ENCODE measurements around the gene SLC11A2. TPM values are rescaled to one million over a fixed set of nuclear protein-coding genes. Genes with fewer than 3 reads are reported as not detected.

SLC11A2 gene
- total and polyA plus RNA-seq, 2 of the 13 experiments (the other 11 are each of a cell fraction or from before 2014, with no cell fraction given), result 71.7 to 77.0 TPM

DNA sequence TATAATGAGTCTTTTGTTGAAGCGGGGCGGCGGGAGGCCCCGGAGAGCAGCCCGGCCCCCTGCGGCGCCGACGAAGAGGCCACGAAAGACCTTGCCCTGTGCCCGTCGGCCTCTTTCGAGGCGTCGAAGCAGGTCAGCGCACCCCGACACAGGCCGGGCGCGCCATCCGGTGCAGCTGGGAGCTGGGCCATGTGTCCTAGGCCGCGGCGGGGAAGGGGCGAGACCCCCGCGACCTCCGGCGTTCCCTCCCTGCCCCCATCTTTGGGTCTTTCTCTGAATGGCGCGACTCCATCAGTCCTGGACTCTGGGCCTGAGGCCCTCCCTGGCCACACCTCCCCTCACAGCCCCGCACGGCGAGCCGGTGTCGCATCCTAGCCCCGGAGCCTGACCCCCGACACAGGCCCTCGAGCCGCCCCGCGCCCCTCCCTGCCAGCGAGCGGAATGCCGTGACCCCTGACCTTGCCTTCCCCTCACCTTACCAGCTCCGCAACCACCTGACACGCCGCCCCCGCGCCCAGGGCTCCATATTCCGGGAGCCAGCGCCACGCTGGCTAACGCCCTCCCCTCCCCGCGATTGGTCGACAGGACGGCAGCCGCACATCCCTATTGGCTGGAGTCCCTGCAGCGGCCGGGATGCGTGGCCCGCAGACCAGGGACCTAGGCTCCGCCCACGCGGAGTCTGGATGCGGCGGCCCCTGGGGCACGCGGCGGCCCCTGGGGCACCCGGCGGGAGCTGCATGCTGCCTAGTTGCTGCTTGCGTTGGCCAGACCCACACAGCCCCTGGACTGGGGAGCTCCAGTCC, at the start of gene SLC11A2 (continued):
- TF ChIP-seq MLXIP (CRISPR knock-in tag; IDR thresholded peaks at IDR 0.05; ENCODE audit: borderline replicate concordance) (peak; percentile 80; the same call in 1 of the 2 replicates), IKZF4 (CRISPR knock-in tag; IDR thresholded peaks at IDR 0.05; ENCODE audit: borderline replicate concordance, low read depth, not compliant biosample characterization) (peak; percentile 86), ZBTB42 (CRISPR knock-in tag; IDR thresholded peaks at IDR 0.05) (0 out of 2 replicates have a peak, but pooled peaks have one; percentile 80), RARG (CRISPR knock-in tag; IDR thresholded peaks at IDR 0.05; ENCODE audit: low read depth) (no peak), STAG1 (CRISPR knock-in tag; IDR thresholded peaks at IDR 0.05) (no peak; the same call in 1 of the 2 replicates), MXD4 (CRISPR knock-in tag; IDR thresholded peaks at IDR 0.05) (peak; percentile 48; the same call in 1 of the 2 replicates), ZNF777 (CRISPR knock-in tag; IDR thresholded peaks at IDR 0.05) (peak; percentile 90), HHEX (CRISPR knock-in tag; IDR thresholded peaks at IDR 0.05) (no peak), SMAD9 (CRISPR knock-in tag; IDR thresholded peaks at IDR 0.05) (peak; percentile 51; the same call in 1 of the 2 replicates), ZNF33B (CRISPR knock-in tag; IDR thresholded peaks at IDR 0.05) (no peak), DRAP1 (CRISPR knock-in tag; IDR thresholded peaks at IDR 0.05) (peak; percentile 87), RELA (CRISPR knock-in tag; IDR thresholded peaks at IDR 0.05) (0 out of 2 replicates have a peak, but pooled peaks have one; percentile 33), NBN (conservative IDR thresholded peaks at IDR 0.05) (no peak), ZNF460 (CRISPR knock-in tag; IDR thresholded peaks at IDR 0.05; ENCODE audit: borderline replicate concordance) (peak; percentile 57; the same call in 1 of the 2 replicates), AGO2 (optimal IDR thresholded peaks at IDR 0.05; ENCODE audit: low read depth, low read length) (peak; percentile 94), ZNF678 (CRISPR knock-in tag; IDR thresholded peaks at IDR 0.05) (no peak), SRY (CRISPR knock-in tag; IDR thresholded peaks at IDR 0.05) (peak; percentile 68; the same call in 1 of the 2 replicates), SP1 (IDR thresholded peaks at IDR 0.05) (no peak), SP1 (CRISPR knock-in tag; IDR thresholded peaks at IDR 0.05) (peak; percentile 75; the same call in 1 of the 2 replicates), ZC3H4 (CRISPR knock-in tag; IDR thresholded peaks at IDR 0.05; ENCODE audit: borderline replicate concordance) (peak; percentile 24), MTA1 (CRISPR knock-in tag; IDR thresholded peaks at IDR 0.05; ENCODE audit: borderline replicate concordance) (no peak), CBX1 (IDR thresholded peaks at IDR 0.05; ENCODE audit: low read depth) (peak; percentile 36)
- TF ChIP-seq, protein P1, sequence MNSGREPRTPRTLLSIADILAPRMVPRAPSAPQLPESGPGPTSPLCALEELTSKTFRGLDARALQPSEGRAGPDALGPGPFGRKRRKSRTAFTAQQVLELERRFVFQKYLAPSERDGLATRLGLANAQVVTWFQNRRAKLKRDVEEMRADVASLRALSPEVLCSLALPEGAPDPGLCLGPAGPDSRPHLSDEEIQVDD (CRISPR knock-in tag; IDR thresholded peaks at IDR 0.05; ENCODE audit: borderline replicate concordance), result no peak; the same call in 1 of the 2 replicates
- TF ChIP-seq, protein P2, sequence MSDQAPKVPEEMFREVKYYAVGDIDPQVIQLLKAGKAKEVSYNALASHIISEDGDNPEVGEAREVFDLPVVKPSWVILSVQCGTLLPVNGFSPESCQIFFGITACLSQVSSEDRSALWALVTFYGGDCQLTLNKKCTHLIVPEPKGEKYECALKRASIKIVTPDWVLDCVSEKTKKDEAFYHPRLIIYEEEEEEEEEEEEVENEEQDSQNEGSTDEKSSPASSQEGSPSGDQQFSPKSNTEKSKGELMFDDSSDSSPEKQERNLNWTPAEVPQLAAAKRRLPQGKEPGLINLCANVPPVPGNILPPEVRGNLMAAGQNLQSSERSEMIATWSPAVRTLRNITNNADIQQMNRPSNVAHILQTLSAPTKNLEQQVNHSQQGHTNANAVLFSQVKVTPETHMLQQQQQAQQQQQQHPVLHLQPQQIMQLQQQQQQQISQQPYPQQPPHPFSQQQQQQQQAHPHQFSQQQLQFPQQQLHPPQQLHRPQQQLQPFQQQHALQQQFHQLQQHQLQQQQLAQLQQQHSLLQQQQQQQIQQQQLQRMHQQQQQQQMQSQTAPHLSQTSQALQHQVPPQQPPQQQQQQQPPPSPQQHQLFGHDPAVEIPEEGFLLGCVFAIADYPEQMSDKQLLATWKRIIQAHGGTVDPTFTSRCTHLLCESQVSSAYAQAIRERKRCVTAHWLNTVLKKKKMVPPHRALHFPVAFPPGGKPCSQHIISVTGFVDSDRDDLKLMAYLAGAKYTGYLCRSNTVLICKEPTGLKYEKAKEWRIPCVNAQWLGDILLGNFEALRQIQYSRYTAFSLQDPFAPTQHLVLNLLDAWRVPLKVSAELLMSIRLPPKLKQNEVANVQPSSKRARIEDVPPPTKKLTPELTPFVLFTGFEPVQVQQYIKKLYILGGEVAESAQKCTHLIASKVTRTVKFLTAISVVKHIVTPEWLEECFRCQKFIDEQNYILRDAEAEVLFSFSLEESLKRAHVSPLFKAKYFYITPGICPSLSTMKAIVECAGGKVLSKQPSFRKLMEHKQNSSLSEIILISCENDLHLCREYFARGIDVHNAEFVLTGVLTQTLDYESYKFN (CRISPR knock-in tag; conservative IDR thresholded peaks at IDR 0.05), result peak; percentile 90

All from HepG2 (cell line).